Mesothelial cell of epicardium (in vitro differentiated cells): ENCODE measurements around the gene ISM1. TPM values are rescaled to one million over a fixed set of nuclear protein-coding genes. Genes with fewer than 3 reads are reported as not detected.

Experiments used
- DNase-seq, 2 experiments: peaks; one replicate each; pipeline ENCODE4 v3.0.0; 2021; ENCODE audit warnings: low spot score in 2 of 2; ENCODE audit not compliant: unreplicated experiment in 2 of 2
- H3K27ac Mint-ChIP-seq: 2 replicates; pipeline ENCODE4 v1.8.0; 2021; ENCODE audit warnings: mixed read lengths
- H3K27me3 Mint-ChIP-seq: 2 replicates; pipeline ENCODE4 v1.8.0; 2021; ENCODE audit warnings: low read depth, mixed read lengths
- H3K36me3 Mint-ChIP-seq: 2 replicates; pipeline ENCODE4 v1.8.0; 2021; ENCODE audit warnings: mixed read lengths
- H3K4me1 Mint-ChIP-seq: 2 replicates; pipeline ENCODE4 v1.8.0; 2021; ENCODE audit warnings: mixed read lengths
- H3K4me3 Mint-ChIP-seq: 2 replicates; pipeline ENCODE4 v1.8.0; 2021; ENCODE audit warnings: mild to moderate bottlenecking, moderate library complexity, mixed read lengths
- H3K9me3 Mint-ChIP-seq: 2 replicates; pipeline ENCODE4 v1.8.0; 2021; ENCODE audit warnings: mixed read lengths
- CTCF ChIP-seq: fragments of 200-600 bp; sonication (generic); IDR thresholded peaks from one replicate; pipeline ENCODE4 v1.5.0; 2021; ENCODE audit warnings: antibody characterized with exemption; ENCODE audit not compliant: unreplicated experiment
- total RNA-seq: library from RNA; stranded (reverse); gene quantifications from 3 replicates; pipeline ENCODE4 v1.2.1, GENCODE V29; 2021

The ISM1 gene
- total RNA-seq, result 5.0 to 6.0 TPM (median 5.6 TPM) in 3 replicates

- DNase-seq, result peak; percentile 24 to 48
- no peak for TF ChIP-seq CTCF
- peak within 1 kb of the TSS; percentile 79 for H3K4me3 Mint-ChIP-seq
- H3K4me1 Mint-ChIP-seq, result peaks cover 14% of the 10 kb centered on the region
- H3K36me3 Mint-ChIP-seq, result no peaks in the 10 kb centered on the region
- H3K27me3 Mint-ChIP-seq, result peaks cover 78% of the 10 kb centered on the region
- no peaks in the 10 kb centered on the region for H3K9me3 Mint-ChIP-seq
- H3K27ac Mint-ChIP-seq, result no peak within 1 kb of the TSS
Measured at GRCh38 chr20:13220904-13221297, at the start of gene ISM1. TSS of gene ISM1 (plus strand) at chr20:13221274. CDS start at chr20:13221777, 503 bp downstream.

GRCh38 chr20:13173201-13173600 is 47.9 kb upstream of the ISM1 start:
- H3K27ac Mint-ChIP-seq, result no peak overlapping the region
- peaks cover 7% of the 10 kb centered on the region for H3K4me1 Mint-ChIP-seq
- TF ChIP-seq CTCF, result no peak
- peaks cover 1% of the 10 kb centered on the region for H3K27me3 Mint-ChIP-seq
- peaks cover 35% of the 10 kb centered on the region for H3K9me3 Mint-ChIP-seq
- no peak for DNase-seq
- no peak overlapping the region for H3K4me3 Mint-ChIP-seq
- peaks cover 5% of the 10 kb centered on the region for H3K36me3 Mint-ChIP-seq

GRCh38 chr20:13174402-13174801 is 46.7 kb upstream of the ISM1 start:
- Mint-ChIP-seq H3K4me3 (no peak overlapping the region), H3K27ac (no peak overlapping the region), H3K9me3 (peaks cover 35% of the 10 kb centered on the region), H3K4me1 (peaks cover 7% of the 10 kb centered on the region), H3K36me3 (no peaks in the 10 kb centered on the region), H3K27me3 (peaks cover 1% of the 10 kb centered on the region)
- TF ChIP-seq CTCF, result no peak
- no peak for DNase-seq

GRCh38 chr20:13180986-13181889 is 39.8 kb upstream of the ISM1 start:
- no peak overlapping the region for H3K4me3 Mint-ChIP-seq
- H3K9me3 Mint-ChIP-seq, result peaks cover 27% of the 10 kb centered on the region
- H3K36me3 Mint-ChIP-seq, result no peaks in the 10 kb centered on the region
- DNase-seq, result no peak
- no peak for TF ChIP-seq CTCF
- H3K27me3 Mint-ChIP-seq, result peaks cover 9% of the 10 kb centered on the region
- no peak overlapping the region for H3K27ac Mint-ChIP-seq
- no peaks in the 10 kb centered on the region for H3K4me1 Mint-ChIP-seq

- no peak for TF ChIP-seq CTCF
- no peak for DNase-seq
- Mint-ChIP-seq H3K27ac (no peak overlapping the region), H3K4me3 (no peak overlapping the region), H3K9me3 (peaks cover 21% of the 10 kb centered on the region), H3K27me3 (peaks cover 8% of the 10 kb centered on the region), H3K36me3 (no peaks in the 10 kb centered on the region), H3K4me1 (no peaks in the 10 kb centered on the region)
Measured at GRCh38 chr20:13183005-13183404, 38.1 kb upstream of the ISM1 start.
